Gastrocnemius medialis (tissue), 4 donors: ENCODE measurements around the gene CD96.

ENCODE experiments used
- CTCF ChIP-seq, 5 experiments: fragments of 450-650 bp in 3 of 5; fragments of 200-600 bp in 2 of 5; sonication (generic) in 2 of 5; IDR thresholded peaks in 4 of 5; conservative IDR thresholded peaks in 1 of 5; 1 replicate in 4 of 5; 2 replicates in 1 of 5; pipeline ENCODE4 v1.5.1; 2016 to 2019; ENCODE audit warnings: antibody characterized with exemption in 5 of 5, mild to moderate bottlenecking in 3 of 5, moderate library complexity in 3 of 5
- POLR2A ChIP-seq, 2 donors: fragments of 450-650 bp; IDR thresholded peaks; one replicate each; pipeline ENCODE4 v1.6.1; 2017; ENCODE audit warnings: antibody characterized with exemption in 2 of 2, mild to moderate bottlenecking in 2 of 2, moderate library complexity in 2 of 2

GRCh38 chr3:111548092-111548491, 6.1 kb downstream of the CD96 start:
- TF ChIP-seq CTCF (IDR thresholded peaks at IDR 0.05 in 4 of 5, conservative IDR thresholded peaks at IDR 0.05 in 1 of 5) (no peak), POLR2A (IDR thresholded peaks at IDR 0.05) (no peak)
